ENCODE data around the gene SHCBP1.
"Not testable (repeated sequence)": the region's sequence is repeated elsewhere in the genome, so short reads cannot be mapped to it uniquely, and the experiment has no call there.

Gene SHCBP1

GRCh38 chr16:46621006-46621933, at the start of gene SHCBP1:
TSS of gene SHCBP1 (minus strand) at chr16:46621379. CDS start at chr16:46621359, 20 bp downstream.
- DNase-seq: peak; percentile 77

- DNase-seq: no peak
Observed at GRCh38 chr16:46662123-46662522, 40.9 kb upstream of the SHCBP1 start.

GRCh38 chr16:46658925-46659324, 37.7 kb upstream of the SHCBP1 start:
- DNase-seq: peak; percentile 23

- no peak for DNase-seq
Observed at GRCh38 chr16:46651305-46651704, 30.1 kb upstream of the SHCBP1 start.

- no peak for DNase-seq
Observed at GRCh38 chr16:46650254-46650623, 29.1 kb upstream of the SHCBP1 start.

GRCh38 chr16:46649588-46650253, 28.5 kb upstream of the SHCBP1 start:
- no peak for DNase-seq

GRCh38 chr16:46648656-46649055, 27.5 kb upstream of the SHCBP1 start:
- no peak for DNase-seq

GRCh38 chr16:46638947-46639925, 18.1 kb upstream of the SHCBP1 start:
- no peak for DNase-seq

GRCh38 chr16:46632778-46633733, 11.9 kb upstream of the SHCBP1 start:
- no peak for DNase-seq

GRCh38 chr16:46629331-46630219, 8.4 kb upstream of the SHCBP1 start:
- peak; percentile 11 for DNase-seq

- no peak for DNase-seq
Observed at GRCh38 chr16:46627746-46628145, 6.6 kb upstream of the SHCBP1 start.

- DNase-seq: not testable (repeated sequence)
Observed at GRCh38 chr16:46626681-46627080, 5.5 kb upstream of the SHCBP1 start.

GRCh38 chr16:46624862-46625261, 3.7 kb upstream of the SHCBP1 start:
- not testable (repeated sequence) for DNase-seq

- not testable (repeated sequence) for DNase-seq
Observed at GRCh38 chr16:46623707-46624106, 2.5 kb upstream of the SHCBP1 start.

GRCh38 chr16:46623246-46623645, 2.1 kb upstream of the SHCBP1 start:
- DNase-seq: not testable (repeated sequence)

- no peak for DNase-seq
Observed at GRCh38 chr16:46621934-46622676, 926 bp upstream of the SHCBP1 start.

GRCh38 chr16:46620266-46621005, 743 bp downstream of the SHCBP1 start:
- DNase-seq: no peak

GRCh38 chr16:46618516-46618915, 2.7 kb downstream of the SHCBP1 start:
- no peak for DNase-seq

- DNase-seq: no peak
Observed at GRCh38 chr16:46614006-46614405, 7.2 kb downstream of the SHCBP1 start.

Data from midbrain (tissue), 1 donor.